Endothelial cell (in vitro differentiated cells): Measurements from ENCODE around the gene FABP2. TPM values are rescaled to one million over a fixed set of nuclear protein-coding genes. Genes with fewer than 3 reads are reported as not detected.

Source experiments
- DNase-seq: peaks from one replicate; pipeline ENCODE4 v3.0.0; 2021; ENCODE audit warnings: low spot score
- H3K27ac Mint-ChIP-seq: one replicate; pipeline ENCODE4 v1.8.0; 2021; ENCODE audit warnings: mixed read lengths, inconsistent platforms; ENCODE audit not compliant: unreplicated experiment
- H3K27me3 Mint-ChIP-seq: one replicate; pipeline ENCODE4 v1.8.0; 2021; ENCODE audit warnings: mild to moderate bottlenecking, moderate library complexity, mixed read lengths, inconsistent platforms; ENCODE audit not compliant: unreplicated experiment
- H3K36me3 Mint-ChIP-seq: one replicate; pipeline ENCODE4 v1.8.0; 2021; ENCODE audit warnings: mild to moderate bottlenecking, low read depth, mixed read lengths, inconsistent platforms; ENCODE audit not compliant: unreplicated experiment
- H3K4me1 Mint-ChIP-seq: one replicate; pipeline ENCODE4 v1.8.0; 2021; ENCODE audit warnings: mild to moderate bottlenecking, mixed read lengths, inconsistent platforms; ENCODE audit not compliant: unreplicated experiment
- H3K4me3 Mint-ChIP-seq: one replicate; pipeline ENCODE4 v1.8.0; 2021; ENCODE audit warnings: mild to moderate bottlenecking, mixed read lengths, inconsistent platforms; ENCODE audit not compliant: unreplicated experiment
- H3K9me3 Mint-ChIP-seq: one replicate; pipeline ENCODE4 v1.8.0; 2021; ENCODE audit warnings: mixed read lengths, inconsistent platforms; ENCODE audit not compliant: unreplicated experiment
- total RNA-seq: library from RNA; stranded (reverse); fragmentation: NEBNext Ultra II Directional; extraction: Animal tissue kit (Norgen Biotek cat#: 25700); gene quantifications from one replicate; pipeline ENCODE4 v1.2.1, GENCODE V29; 2021; ENCODE audit not compliant: unreplicated experiment
- TF ChIP-seq, protein P1 (sequence below): fragments of 200-600 bp; sonication (generic); IDR thresholded peaks from one replicate; pipeline ENCODE4 v1.5.0; 2021; ENCODE audit warnings: antibody characterized with exemption; ENCODE audit not compliant: unreplicated experiment

The FABP2 gene
- total RNA-seq, 1 donor from 2014 or later = not detected

DNA sequence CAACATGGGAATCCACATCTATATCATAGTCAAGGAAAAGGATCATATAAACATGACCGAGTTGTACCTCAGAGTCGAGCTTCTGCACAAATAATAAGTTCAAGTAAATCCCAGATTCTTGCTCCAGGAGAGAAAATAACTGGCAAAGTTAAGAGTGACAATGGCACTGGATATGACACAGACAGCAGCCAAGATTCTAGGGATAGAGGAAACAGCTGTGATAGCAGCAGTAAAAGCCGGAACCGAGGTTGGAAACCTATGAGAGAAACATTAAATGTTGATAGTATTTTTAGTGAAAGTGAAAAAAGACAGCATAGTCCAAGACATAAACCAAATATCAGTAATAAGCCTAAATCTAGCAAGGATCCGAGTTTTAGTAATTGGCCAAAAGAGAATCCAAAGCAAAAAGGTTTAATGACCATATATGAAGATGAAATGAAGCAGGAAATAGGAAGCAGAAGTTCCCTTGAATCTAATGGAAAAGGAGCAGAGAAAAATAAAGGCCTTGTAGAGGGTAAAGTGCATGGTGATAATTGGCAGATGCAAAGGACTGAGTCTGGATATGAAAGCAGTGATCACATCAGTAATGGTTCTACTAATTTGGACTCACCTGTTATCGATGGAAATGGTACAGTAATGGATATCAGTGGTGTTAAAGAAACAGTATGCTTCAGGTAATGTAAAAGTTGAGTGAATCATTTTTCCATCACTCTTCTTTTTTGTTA is 50.4 kb downstream of the FABP2 start:
- Mint-ChIP-seq H3K27me3 (peaks cover 1% of the 10 kb centered on the region), H3K36me3 (peaks cover 8% of the 10 kb centered on the region), H3K27ac (peak overlapping the region; percentile 37), H3K4me3 (no peak overlapping the region), H3K9me3 (no peaks in the 10 kb centered on the region), H3K4me1 (peaks cover 7% of the 10 kb centered on the region)
- TF ChIP-seq, protein P1, sequence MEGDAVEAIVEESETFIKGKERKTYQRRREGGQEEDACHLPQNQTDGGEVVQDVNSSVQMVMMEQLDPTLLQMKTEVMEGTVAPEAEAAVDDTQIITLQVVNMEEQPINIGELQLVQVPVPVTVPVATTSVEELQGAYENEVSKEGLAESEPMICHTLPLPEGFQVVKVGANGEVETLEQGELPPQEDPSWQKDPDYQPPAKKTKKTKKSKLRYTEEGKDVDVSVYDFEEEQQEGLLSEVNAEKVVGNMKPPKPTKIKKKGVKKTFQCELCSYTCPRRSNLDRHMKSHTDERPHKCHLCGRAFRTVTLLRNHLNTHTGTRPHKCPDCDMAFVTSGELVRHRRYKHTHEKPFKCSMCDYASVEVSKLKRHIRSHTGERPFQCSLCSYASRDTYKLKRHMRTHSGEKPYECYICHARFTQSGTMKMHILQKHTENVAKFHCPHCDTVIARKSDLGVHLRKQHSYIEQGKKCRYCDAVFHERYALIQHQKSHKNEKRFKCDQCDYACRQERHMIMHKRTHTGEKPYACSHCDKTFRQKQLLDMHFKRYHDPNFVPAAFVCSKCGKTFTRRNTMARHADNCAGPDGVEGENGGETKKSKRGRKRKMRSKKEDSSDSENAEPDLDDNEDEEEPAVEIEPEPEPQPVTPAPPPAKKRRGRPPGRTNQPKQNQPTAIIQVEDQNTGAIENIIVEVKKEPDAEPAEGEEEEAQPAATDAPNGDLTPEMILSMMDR = no peak
- no peak for DNase-seq

DNA sequence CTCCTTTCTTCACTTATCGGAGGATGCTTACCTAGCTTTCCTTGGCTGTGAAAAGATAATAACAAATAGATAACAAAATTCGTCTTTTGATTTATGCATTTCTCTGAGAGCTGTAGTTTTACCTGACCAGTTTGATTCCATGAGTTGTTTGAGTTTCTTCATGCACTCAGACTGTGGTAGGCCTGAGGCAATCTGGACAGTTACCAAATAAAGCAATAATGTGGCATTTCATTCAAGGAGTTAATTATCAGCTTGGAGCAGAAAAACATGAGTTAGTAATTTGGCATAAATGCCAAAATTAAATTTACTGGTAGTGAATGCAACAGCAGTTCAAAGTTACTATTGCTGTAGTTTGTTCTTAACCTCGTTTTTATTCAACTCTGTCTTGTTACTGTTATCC is 53.5 kb downstream of the FABP2 start:
- TF ChIP-seq, protein P1 = no peak
- no peak overlapping the region for H3K4me3 Mint-ChIP-seq
- H3K27me3 Mint-ChIP-seq = peaks cover 1% of the 10 kb centered on the region
- H3K4me1 Mint-ChIP-seq = peaks cover 7% of the 10 kb centered on the region
- H3K36me3 Mint-ChIP-seq = peaks cover 15% of the 10 kb centered on the region
- no peak overlapping the region for H3K27ac Mint-ChIP-seq
- no peaks in the 10 kb centered on the region for H3K9me3 Mint-ChIP-seq
- no peak for DNase-seq

Other genes with a start within 250 kb of the FABP2 start
- gene MYOZ2, start 186.3 kb downstream of the FABP2 start, total RNA-seq = not detected
- gene USP53, start 109.4 kb downstream of the FABP2 start, total RNA-seq = 18.5 TPM